ENCODE measurements around the gene RAB10.

The RAB10 gene

DNA sequence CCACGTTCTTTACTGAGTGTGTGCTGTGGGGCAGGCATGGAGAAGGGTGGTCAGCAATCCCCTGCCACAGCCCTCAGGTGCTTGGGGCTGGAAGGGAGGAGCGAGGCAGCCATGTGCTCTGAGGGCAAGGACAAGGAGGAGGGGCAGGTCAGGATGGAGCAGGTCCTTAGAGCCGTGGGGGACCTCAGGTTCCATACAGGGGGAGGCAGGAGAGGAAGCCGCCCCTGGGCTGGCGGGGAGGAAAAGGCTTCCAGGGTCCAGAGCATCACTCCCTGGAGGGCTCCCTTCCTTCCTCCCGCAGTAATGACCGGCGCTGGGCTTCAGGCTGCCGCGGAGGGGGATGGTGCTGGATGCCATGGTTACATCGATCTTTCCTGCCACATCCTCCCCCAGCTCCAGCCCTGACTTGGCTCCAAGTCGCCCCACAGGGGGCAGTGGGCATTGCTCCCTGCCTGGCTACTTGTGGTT, 145.6 kb downstream of the RAB10 start:
- peak; percentile 28 for DNase-seq (ENCODE audit: low spot score)

DNA sequence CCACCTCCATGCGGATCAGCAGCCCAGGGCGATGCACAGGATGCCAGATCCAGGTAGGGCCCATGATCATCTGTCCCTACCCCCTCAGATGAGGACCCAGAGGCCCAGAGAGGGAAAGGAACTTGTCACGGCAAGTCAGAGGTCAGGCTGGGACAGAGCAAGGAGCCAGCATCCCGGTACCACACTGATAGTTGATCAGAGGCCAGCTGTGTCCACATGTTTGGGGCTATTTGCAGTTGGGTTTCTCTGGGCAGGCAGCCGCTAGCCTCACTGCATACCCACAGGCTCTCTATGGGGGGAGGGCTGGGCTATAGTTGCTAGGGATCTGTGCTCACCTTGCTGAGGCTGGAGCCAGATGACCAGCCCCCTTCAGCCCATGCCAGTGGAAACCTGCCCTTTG, 148.6 kb downstream of the RAB10 start:
- DNase-seq (ENCODE audit: low spot score), result no peak

GRCh38 chr2:26182887-26183630, 149.2 kb downstream of the RAB10 start:
- no peak for DNase-seq (ENCODE audit: low spot score)

DNA sequence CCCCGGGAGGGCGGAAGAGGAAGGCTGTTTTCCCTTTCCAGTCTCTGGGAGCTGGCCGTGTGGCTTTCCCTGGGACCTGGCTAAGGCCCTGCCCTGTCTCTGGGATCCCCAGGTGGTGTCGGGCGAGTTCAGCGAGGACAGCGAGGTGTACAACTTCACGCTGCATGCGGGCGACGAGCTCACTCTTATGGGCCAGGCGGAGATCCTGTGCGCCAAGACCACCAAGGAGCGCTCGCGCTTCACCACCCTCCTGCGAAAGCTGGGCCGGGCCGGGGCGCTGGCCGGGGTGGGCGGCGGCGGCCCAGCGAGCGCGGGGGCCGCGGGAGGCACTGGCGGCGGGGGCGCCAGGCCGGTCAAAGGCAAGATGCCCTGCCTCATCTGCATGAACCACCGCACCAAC, 150.2 kb downstream of the RAB10 start:
- no peak for DNase-seq (ENCODE audit: low spot score)

DNA sequence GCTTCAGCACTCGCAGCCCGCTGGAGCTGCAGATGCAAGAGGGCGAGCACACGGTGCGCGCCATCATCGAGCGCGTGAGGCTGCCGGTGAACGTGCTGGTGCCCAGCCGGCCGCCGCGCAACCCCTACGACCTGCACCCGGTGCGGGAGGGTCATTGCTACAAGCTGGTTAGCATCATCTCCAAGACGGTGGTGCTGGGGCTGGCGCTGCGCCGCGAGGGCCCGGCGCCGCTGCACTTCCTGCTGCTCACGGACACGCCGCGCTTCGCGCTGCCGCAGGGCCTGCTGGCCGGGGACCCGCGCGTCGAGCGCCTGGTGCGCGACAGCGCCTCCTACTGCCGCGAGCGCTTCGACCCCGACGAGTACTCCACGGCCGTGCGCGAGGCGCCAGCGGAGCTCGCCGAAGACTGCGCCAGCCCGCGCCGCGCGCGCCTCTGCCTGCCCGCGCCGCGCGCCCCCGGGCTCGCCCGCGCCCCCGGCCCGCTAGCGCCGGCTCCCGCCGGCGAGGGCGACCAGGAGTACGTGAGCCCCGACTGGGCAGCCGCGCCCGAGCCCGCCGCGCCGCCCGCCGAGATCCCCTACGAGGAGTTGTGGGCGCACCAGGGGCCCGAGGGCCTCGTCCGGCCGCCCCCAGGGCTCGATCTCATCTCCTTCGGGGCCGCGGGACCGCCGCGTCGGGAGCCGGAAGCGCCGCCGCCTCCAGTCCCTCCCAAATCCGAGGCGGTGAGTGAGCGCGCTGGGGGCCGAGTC, 150.8 kb downstream of the RAB10 start:
- no peak for DNase-seq (ENCODE audit: low spot score)

DNA sequence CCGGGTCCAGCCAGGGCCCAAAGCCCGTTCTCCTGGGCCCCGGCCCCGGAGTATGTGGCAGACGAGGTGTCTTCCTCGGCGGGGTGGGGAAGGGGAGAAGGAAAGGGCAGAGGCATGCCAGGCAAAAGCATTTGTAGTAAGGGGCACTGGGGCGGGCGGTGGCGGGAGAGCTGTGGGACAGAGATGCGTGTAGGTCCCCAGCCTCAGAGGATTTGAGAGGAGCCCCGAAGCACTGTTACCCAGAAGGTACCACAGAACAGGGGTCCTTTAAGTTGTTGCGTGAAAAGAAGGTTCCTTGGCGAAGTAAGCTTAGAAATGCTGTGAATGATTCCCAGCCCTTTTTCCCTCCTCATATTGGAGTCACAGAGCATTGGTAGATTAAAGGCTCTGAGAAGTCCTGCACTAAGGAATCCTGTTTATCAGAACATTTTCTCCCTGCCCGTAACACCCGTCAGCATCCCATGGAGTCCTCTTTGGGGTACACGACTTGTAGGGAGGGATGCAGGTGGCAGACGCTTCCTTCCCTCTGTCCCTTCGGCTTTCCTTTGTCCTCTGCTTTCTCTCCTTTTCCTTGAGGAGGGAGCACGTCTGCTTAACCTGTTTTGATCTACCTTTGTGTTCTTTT, 151.5 kb downstream of the RAB10 start:
- DNase-seq (ENCODE audit: low spot score), result no peak

GRCh38 chr2:26185954-26186770, 152.3 kb downstream of the RAB10 start:
- no peak for DNase-seq (ENCODE audit: low spot score)
